Hepatocyte (in vitro differentiated cells): Measurements from ENCODE around the gene PLSCR2.

Experiments used
- EZH2 ChIP-seq: fragments of 200-600 bp; sonication (generic); IDR thresholded peaks from 2 replicates; pipeline ENCODE4 v1.6.1; 2016; ENCODE audit warnings: antibody characterized with exemption, mild to moderate bottlenecking, borderline replicate concordance
- EZH2phosphoT487 ChIP-seq: fragments of 200-600 bp; sonication (generic); IDR thresholded peaks from one replicate; pipeline ENCODE4 v1.6.1; 2018; ENCODE audit warnings: antibody characterized with exemption, mild to moderate bottlenecking, low read depth, moderate library complexity; ENCODE audit not compliant: unreplicated experiment, severe bottlenecking
- TF ChIP-seq, protein P1 (sequence below): fragments of 200-600 bp; sonication (generic); IDR thresholded peaks from 2 replicates; pipeline ENCODE4 v1.5.1; 2016; ENCODE audit warnings: antibody characterized with exemption, mild to moderate bottlenecking; ENCODE audit not compliant: poor library complexity

DNA sequence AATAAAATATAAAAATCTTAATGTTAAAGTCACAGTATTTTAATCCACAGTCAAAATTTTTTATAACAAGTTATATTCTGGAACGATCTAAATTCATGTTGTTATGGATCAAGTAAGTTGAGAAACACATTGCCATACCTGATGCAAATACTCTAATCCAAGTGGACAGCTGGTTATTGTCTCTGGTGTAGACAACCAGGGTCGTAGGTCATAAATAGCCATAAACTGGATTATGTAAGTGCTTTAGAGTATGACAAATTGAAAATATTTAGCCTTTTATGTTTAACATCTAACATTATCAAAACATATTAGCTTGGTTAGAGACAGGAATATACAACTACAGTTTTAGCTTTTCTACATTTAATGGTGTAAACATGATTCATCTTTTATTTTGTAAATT is 53.0 kb downstream of the PLSCR2 start:
- TF ChIP-seq, protein P1, sequence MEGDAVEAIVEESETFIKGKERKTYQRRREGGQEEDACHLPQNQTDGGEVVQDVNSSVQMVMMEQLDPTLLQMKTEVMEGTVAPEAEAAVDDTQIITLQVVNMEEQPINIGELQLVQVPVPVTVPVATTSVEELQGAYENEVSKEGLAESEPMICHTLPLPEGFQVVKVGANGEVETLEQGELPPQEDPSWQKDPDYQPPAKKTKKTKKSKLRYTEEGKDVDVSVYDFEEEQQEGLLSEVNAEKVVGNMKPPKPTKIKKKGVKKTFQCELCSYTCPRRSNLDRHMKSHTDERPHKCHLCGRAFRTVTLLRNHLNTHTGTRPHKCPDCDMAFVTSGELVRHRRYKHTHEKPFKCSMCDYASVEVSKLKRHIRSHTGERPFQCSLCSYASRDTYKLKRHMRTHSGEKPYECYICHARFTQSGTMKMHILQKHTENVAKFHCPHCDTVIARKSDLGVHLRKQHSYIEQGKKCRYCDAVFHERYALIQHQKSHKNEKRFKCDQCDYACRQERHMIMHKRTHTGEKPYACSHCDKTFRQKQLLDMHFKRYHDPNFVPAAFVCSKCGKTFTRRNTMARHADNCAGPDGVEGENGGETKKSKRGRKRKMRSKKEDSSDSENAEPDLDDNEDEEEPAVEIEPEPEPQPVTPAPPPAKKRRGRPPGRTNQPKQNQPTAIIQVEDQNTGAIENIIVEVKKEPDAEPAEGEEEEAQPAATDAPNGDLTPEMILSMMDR, result no peak
- TF ChIP-seq EZH2 (no peak), EZH2phosphoT487 (no peak)
